ENCODE results near the gene SYNJ2. TPM values are rescaled to one million over a fixed set of nuclear protein-coding genes. Genes with fewer than 3 reads are reported as not detected.

Gene SYNJ2
- total and polyA plus RNA-seq, 4 donors: 3.4 to 8.8 (median 4.8) TPM

- ATAC-seq (ENCODE audit: insufficient read depth, low FRiP score) (no peak), DNase-seq (no peak)
- TF ChIP-seq, protein P1, sequence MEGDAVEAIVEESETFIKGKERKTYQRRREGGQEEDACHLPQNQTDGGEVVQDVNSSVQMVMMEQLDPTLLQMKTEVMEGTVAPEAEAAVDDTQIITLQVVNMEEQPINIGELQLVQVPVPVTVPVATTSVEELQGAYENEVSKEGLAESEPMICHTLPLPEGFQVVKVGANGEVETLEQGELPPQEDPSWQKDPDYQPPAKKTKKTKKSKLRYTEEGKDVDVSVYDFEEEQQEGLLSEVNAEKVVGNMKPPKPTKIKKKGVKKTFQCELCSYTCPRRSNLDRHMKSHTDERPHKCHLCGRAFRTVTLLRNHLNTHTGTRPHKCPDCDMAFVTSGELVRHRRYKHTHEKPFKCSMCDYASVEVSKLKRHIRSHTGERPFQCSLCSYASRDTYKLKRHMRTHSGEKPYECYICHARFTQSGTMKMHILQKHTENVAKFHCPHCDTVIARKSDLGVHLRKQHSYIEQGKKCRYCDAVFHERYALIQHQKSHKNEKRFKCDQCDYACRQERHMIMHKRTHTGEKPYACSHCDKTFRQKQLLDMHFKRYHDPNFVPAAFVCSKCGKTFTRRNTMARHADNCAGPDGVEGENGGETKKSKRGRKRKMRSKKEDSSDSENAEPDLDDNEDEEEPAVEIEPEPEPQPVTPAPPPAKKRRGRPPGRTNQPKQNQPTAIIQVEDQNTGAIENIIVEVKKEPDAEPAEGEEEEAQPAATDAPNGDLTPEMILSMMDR (IDR thresholded peaks at IDR 0.05; ENCODE audit: control extremely low read depth, extremely low read depth): no peak
- Histone ChIP-seq H3K27ac (ENCODE audit: low read depth in 1 of 2, low read length in 1 of 2) (no peak overlapping the region), H3K36me3 (ENCODE audit: control insufficient read depth in 4 of 4, insufficient read depth in 4 of 4, low read length in 4 of 4) (no peaks in the 10 kb centered on the region), H3K27me3 (ENCODE audit: control insufficient read depth in 3 of 3, insufficient read depth in 3 of 3, low read length in 2 of 3) (no peaks in the 10 kb centered on the region), H3K4me3 (no peak overlapping the region), H3K4me1 (ENCODE audit: control insufficient read depth in 5 of 5, insufficient read depth in 5 of 5, low read length in 5 of 5) (peaks cover 12 to 34% (median 19%) of the 10 kb centered on the region in 5 donors), H3K9me3 (ENCODE audit: control insufficient read depth in 4 of 4, insufficient read depth in 3 of 4, low read length in 3 of 4) (no peaks in the 10 kb centered on the region), H3K9ac (ENCODE audit: insufficient read depth in 1 of 2, low read length in 2 of 2) (no peak overlapping the region)
- 86 to 87% methylated on average over 4 of the region's 4 CpGs for WGBS, 2 donors
Observed at GRCh38 chr6:158013904-158014504, 32.3 kb downstream of the SYNJ2 start.

DNA sequence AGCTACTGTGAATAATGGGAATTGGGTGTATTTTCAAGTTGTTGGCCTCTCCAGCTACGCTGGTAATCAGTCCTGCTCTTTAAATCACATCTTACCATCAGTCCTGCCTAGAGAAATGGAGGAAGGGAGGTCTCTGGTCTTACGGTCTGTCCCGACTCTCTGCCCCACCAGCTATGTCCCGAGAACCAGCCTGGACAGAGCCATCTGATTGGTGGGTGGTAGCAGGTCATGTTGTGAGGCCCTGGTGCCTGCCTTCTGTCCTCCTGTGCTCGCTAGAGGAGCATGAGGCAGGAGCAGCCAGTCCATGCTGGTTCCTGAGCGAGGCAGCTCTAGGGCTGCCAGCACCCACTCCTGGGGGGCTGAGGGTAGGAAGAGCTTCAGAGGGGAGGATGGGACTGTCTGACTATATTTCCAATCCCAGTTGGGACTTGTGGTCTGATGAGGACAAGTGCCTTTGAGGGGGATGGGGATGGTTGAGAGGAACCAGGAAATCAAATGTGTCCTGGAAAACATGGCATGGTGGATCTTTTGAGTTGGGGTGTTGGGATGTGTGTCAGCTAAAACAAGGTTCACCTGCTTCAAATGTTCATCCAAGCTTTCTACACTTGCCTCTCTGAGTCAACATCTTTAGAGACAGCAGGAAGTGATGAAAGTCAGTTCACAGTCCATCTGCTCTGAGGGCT lies 33.0 kb downstream of the SYNJ2 start:
- H3K9me3 ChIP-seq (ENCODE audit: control insufficient read depth in 4 of 4, insufficient read depth in 3 of 4, low read length in 3 of 4): no peaks in the 10 kb centered on the region
- WGBS, 2 donors: 93 to 97% methylated on average over 6 of the region's 6 CpGs
- no peak for ATAC-seq (ENCODE audit: insufficient read depth, low FRiP score)

DNA sequence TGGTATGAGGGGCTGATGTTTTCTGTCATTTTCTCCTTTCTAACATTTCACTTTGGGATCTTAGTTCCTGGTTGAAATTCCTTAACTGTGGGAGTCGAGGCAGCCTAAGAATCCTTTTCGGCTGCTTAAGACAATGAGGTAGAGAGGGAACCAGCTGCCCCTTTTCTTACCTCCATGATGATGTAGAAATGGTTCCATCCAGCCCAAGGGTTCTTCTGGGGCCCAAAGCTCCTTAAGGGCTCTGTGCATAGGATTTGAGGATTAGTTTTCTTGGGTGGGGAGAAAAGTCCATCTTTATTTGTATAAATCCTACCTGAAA lies 33.5 kb downstream of the SYNJ2 start:
- ATAC-seq (ENCODE audit: insufficient read depth, low FRiP score): no peak
- 74 to 75% methylated on average over 2 of the region's 2 CpGs for WGBS, 2 donors
- TF ChIP-seq, protein P1 (IDR thresholded peaks at IDR 0.05; ENCODE audit: control extremely low read depth, extremely low read depth): no peak

More for the DNA sequence above, 33.0 kb downstream of the SYNJ2 start:
- no peak overlapping the region for H3K27ac ChIP-seq (ENCODE audit: low read depth in 1 of 2, low read length in 1 of 2)
- no peak overlapping the region for H3K9ac ChIP-seq (ENCODE audit: insufficient read depth in 1 of 2, low read length in 2 of 2)
- TF ChIP-seq, protein P1 (IDR thresholded peaks at IDR 0.05; ENCODE audit: control extremely low read depth, extremely low read depth): no peak
- no peaks in the 10 kb centered on the region for H3K36me3 ChIP-seq (ENCODE audit: control insufficient read depth in 4 of 4, insufficient read depth in 4 of 4, low read length in 4 of 4)
- no peaks in the 10 kb centered on the region for H3K27me3 ChIP-seq (ENCODE audit: control insufficient read depth in 3 of 3, insufficient read depth in 3 of 3, low read length in 2 of 3)
- DNase-seq: no peak
- H3K4me1 ChIP-seq (ENCODE audit: control insufficient read depth in 5 of 5, insufficient read depth in 5 of 5, low read length in 5 of 5): peaks cover 7 to 31% (median 17%) of the 10 kb centered on the region in 5 donors
- no peak overlapping the region for H3K4me3 ChIP-seq

More for the DNA sequence above, 33.5 kb downstream of the SYNJ2 start:
- H3K27me3 ChIP-seq (ENCODE audit: control insufficient read depth in 3 of 3, insufficient read depth in 3 of 3, low read length in 2 of 3): no peaks in the 10 kb centered on the region
- no peak overlapping the region for H3K9ac ChIP-seq (ENCODE audit: insufficient read depth in 1 of 2, low read length in 2 of 2)
- no peak for DNase-seq
- no peaks in the 10 kb centered on the region for H3K9me3 ChIP-seq (ENCODE audit: control insufficient read depth in 4 of 4, insufficient read depth in 3 of 4, low read length in 3 of 4)
- H3K27ac ChIP-seq (ENCODE audit: low read depth in 1 of 2, low read length in 1 of 2): no peak overlapping the region
- H3K36me3 ChIP-seq (ENCODE audit: control insufficient read depth in 4 of 4, insufficient read depth in 4 of 4, low read length in 4 of 4): no peaks in the 10 kb centered on the region
- H3K4me1 ChIP-seq (ENCODE audit: control insufficient read depth in 5 of 5, insufficient read depth in 5 of 5, low read length in 5 of 5): peaks cover 6 to 28% (median 12%) of the 10 kb centered on the region in 5 donors
- no peak overlapping the region for H3K4me3 ChIP-seq

Measured in lung (tissue), 12 donors.